K562 (cell line): Measurements from ENCODE around the gene DYSF. TPM values are rescaled to one million over a fixed set of nuclear protein-coding genes. Genes with fewer than 3 reads are reported as not detected.

ENCODE experiments used
- ATAC-seq: fragments of 200-7000 bp; cut with Tn5 transposase; 3 replicates; pipeline ENCODE4 v1.9.1; 2020; ENCODE audit warnings: moderate library complexity
- BruUV-seq: library from RNA; stranded (reverse); fragments of 400-500 nt; replicated peaks from 2 replicates; lab custom pipeline; 2021; lab: Mats Ljungman, UMichigan
- CTCF ChIA-PET: fragments of 300-600 bp; formaldehyde crosslinking; extraction: SDS; loops from one replicate; lab custom pipeline; 2021; ENCODE audit warnings: low intra/inter-chr PET ratio; lab: Yijun Ruan, JAX
- POLR2A ChIA-PET: fragments of 300-600, 350-650 bp; sonication (Branson Sonifier 250); formaldehyde crosslinking; extraction: SDS; loops from one replicate; lab custom pipeline; 2021; ENCODE audit warnings: antibody characterized with exemption, inconsistent platforms; lab: Yijun Ruan, JAX
- DNase-seq, 4 experiments: peaks; one replicate each; pipeline versions ENCODE4 v3.0.0 to v3.0.0-alpha.2; 2011 to 2018; ENCODE audit warnings: low spot score in 3 of 4, mixed read lengths in 3 of 4; ENCODE audit errors: extremely low read depth in 1 of 4
- FAIRE-seq: peaks from 2 replicates; lab custom pipeline; 2011; peaks lifted over from hg19 to GRCh38; lab: Jason Lieb, UNC
- H2AFZ ChIP-seq: 2 replicates; pipeline ENCODE4 v1.6.0; 2011; ENCODE audit warnings: low read depth, low read length, control low read depth, inconsistent platforms
- H3K27ac ChIP-seq: fragments of 200-600 bp; 3 replicates; pipeline ENCODE4 v1.8.0; 2011; ENCODE audit warnings: low read depth, mild to moderate bottlenecking, control low read depth, inconsistent platforms, low read length, moderate library complexity, mixed read lengths; ENCODE audit errors: extremely low read depth
- H3K27me3 ChIP-seq, 2 experiments: fragments of 300-600 bp in 1 of 2; 2 replicates in 1 of 2; 3 replicates in 1 of 2; pipeline versions ENCODE4 v1.6.0 to v1.8.0; 2011; ENCODE audit warnings: inconsistent platforms in 2 of 2, low read length in 2 of 2, mild to moderate bottlenecking in 1 of 2, mixed read lengths in 1 of 2, moderate library complexity in 1 of 2; ENCODE audit not compliant: control insufficient read depth in 2 of 2, insufficient read depth in 2 of 2
- H3K36me3 ChIP-seq: fragments of 300-600 bp; 3 replicates; pipeline ENCODE4 v1.8.0; 2011; ENCODE audit warnings: mild to moderate bottlenecking, low read length, inconsistent platforms; ENCODE audit not compliant: control insufficient read depth, insufficient read depth
- H3K4me1 ChIP-seq, 2 experiments: fragments of 200-600 bp in 1 of 2; replicated peaks in 1 of 2; 2 replicates in 1 of 2; 3 replicates in 1 of 2; pipeline versions ENCODE4 v1.5.1 to v1.8.0; 2011; ENCODE audit warnings: inconsistent platforms in 2 of 2, low read length in 2 of 2, mild to moderate bottlenecking in 1 of 2, mixed read lengths in 1 of 2, moderate library complexity in 1 of 2; ENCODE audit not compliant: control insufficient read depth in 2 of 2, insufficient read depth in 2 of 2
- H3K4me2 ChIP-seq: 2 replicates; pipeline ENCODE4 v1.6.1; 2011; ENCODE audit warnings: low read length, control low read depth, inconsistent platforms, mixed read lengths; ENCODE audit not compliant: insufficient read depth
- H3K4me3 ChIP-seq: fragments of 200-600 bp; sonication (generic), shearing (Covaris generic); 2 replicates; pipeline ENCODE4 v1.5.1; 2016; ENCODE audit warnings: control low read depth, inconsistent platforms
- H3K79me2 ChIP-seq: fragments of 200-600 bp; 3 replicates; pipeline ENCODE4 v1.8.0; 2011; ENCODE audit warnings: low read length, inconsistent platforms; ENCODE audit not compliant: control insufficient read depth, insufficient read depth
- H3K9ac ChIP-seq, 2 experiments: 2 replicates each; pipeline versions ENCODE4 v1.6.0 to v1.6.1; 2011; ENCODE audit warnings: low read depth in 2 of 2, low read length in 2 of 2, control low read depth in 1 of 2, inconsistent platforms in 1 of 2, mild to moderate bottlenecking in 1 of 2, mixed read lengths in 1 of 2; ENCODE audit not compliant: insufficient read depth in 1 of 2
- H3K9me1 ChIP-seq: one replicate; pipeline ENCODE4 v1.6.0; 2011; ENCODE audit warnings: inconsistent platforms, mild to moderate bottlenecking, low read length, moderate library complexity; ENCODE audit not compliant: control insufficient read depth, insufficient read depth
- H3K9me3 ChIP-seq: replicated peaks from 2 replicates; pipeline ENCODE4 v1.5.1; 2011; ENCODE audit warnings: low read depth, low read length, inconsistent platforms; ENCODE audit not compliant: control insufficient read depth, insufficient read depth
- H4K20me1 ChIP-seq: replicated peaks from 2 replicates; pipeline ENCODE4 v1.6.1; 2011; ENCODE audit warnings: low read length, inconsistent platforms, mixed read lengths; ENCODE audit not compliant: control insufficient read depth, insufficient read depth
- ILK ChIP-seq: fragments of 450-650 bp; IDR thresholded peaks from 2 replicates; pipeline ENCODE4 v1.6.1; 2016; ENCODE audit warnings: missing genetic modification characterization, low read depth, mild to moderate bottlenecking, missing compliant biosample characterization, moderate library complexity, borderline replicate concordance
- MITF ChIP-seq: IDR thresholded peaks from 2 replicates; pipeline ENCODE4 v1.6.1; 2014; ENCODE audit warnings: antibody characterized with exemption
- WHSC1 ChIP-seq: IDR thresholded peaks from one replicate; pipeline ENCODE4 v1.6.1; 2012; ENCODE audit warnings: low read length, control low read depth, inconsistent platforms
- ZFP30 ChIP-seq: fragments of 250-450 bp; sonication (Bioruptor Pico); IDR thresholded peaks from 2 replicates; pipeline ENCODE4 v1.8.0; 2022; ENCODE audit warnings: moderate library complexity, mild to moderate bottlenecking, inconsistent platforms, borderline replicate concordance
- WGBS: fragments of 100-300 bp; shearing (Covaris generic); methylation state at CpG from one replicate; pipeline ENCODE4 v1.1.6; 2016; ENCODE audit warnings: low coverage, mixed read lengths; ENCODE audit not compliant: insufficient coverage; ENCODE audit errors: missing lambda C conversion rate; 5-methylcytosine and 5-hydroxymethylcytosine counted together
- in situ Hi-C: fragments of 300-500 bp; cut with MboI; formaldehyde crosslinking; loops from 4 replicates; pipeline ENCODE4 v1.15.0; 2018; ENCODE audit warnings: inconsistent platforms, mixed read lengths
- intact Hi-C: fragments of 100-400 bp; cut with micrococcal nuclease; formaldehyde crosslinking; loops from 2 replicates; pipeline ENCODE4 v1.14.2; 2022
- polyA plus RNA-seq, 8 experiments: library from polyadenylated mRNA; depleted of rRNA in 4 of 8; stranded (reverse) in 5 of 8; unstranded in 3 of 8; fragments of >200 nt; fragmentation: Nextera tagmentation in 2 of 8; fragmentation: Illumina TruSeq in 1 of 8; extraction: Ambion mirVana in 2 of 8; extraction: Trizol in 1 of 8; gene quantifications; 2 replicates each; pipeline versions ENCODE4 v1.2.1 to v1.2.3, GENCODE V29; 2011 to 2014; ENCODE audit warnings: inconsistent platforms in 1 of 8, missing spikeins in 1 of 8
- total RNA-seq, 7 experiments: library from RNA; depleted of rRNA in 6 of 7; stranded (reverse); fragments of >200 nt in 6 of 7; fragmentation: Illumina TruSeq in 2 of 7; extraction: Trizol in 2 of 7; gene quantifications; 2 replicates each; pipeline versions ENCODE4 v1.2.1 to v1.2.3, GENCODE V29; 2011 to 2021; ENCODE audit warnings: low replicate concordance in 1 of 7
- TF ChIP-seq, protein P1 (sequence below), 2 experiments: fragments of 450-650 bp in 1 of 2; sonication (generic) in 1 of 2; formaldehyde crosslinking in 1 of 2; IDR thresholded peaks in 1 of 2; conservative IDR thresholded peaks in 1 of 2; 2 replicates each; pipeline versions ENCODE4 v1.6.1 to v1.8.1; 2016 to 2023; ENCODE audit warnings: mild to moderate bottlenecking in 2 of 2, moderate library complexity in 2 of 2, inconsistent platforms in 1 of 2, missing genetic modification reagents in 1 of 2

The DYSF gene
- total and polyA plus RNA-seq, 9 of the 15 experiments (the other 6 are each of a cell fraction or from before 2014, with no cell fraction given) = 0.01 to 0.80 (median 0.29) TPM

- no peak overlapping the region for H3K4me2 ChIP-seq
- ATAC-seq (no peak), DNase-seq (no peak), FAIRE-seq (no peak)
- no peak for TF ChIP-seq ZFP30 (CRISPR knock-in tag)
- TF ChIP-seq, protein P1, sequence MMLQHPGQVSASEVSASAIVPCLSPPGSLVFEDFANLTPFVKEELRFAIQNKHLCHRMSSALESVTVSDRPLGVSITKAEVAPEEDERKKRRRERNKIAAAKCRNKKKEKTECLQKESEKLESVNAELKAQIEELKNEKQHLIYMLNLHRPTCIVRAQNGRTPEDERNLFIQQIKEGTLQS (IDR thresholded peaks at IDR 0.05) = 0 out of 2 replicates have a peak, but pooled peaks have one; percentile 7
- TF ChIP-seq, protein P1 (CRISPR knock-in tag; conservative IDR thresholded peaks at IDR 0.05) = no peak
- no peak for TF ChIP-seq ILK
- no peak overlapping the region for H3K4me3 ChIP-seq
- WGBS = 11% methylated on average over 5 of the region's 5 CpGs
- no peaks in the 10 kb centered on the region for H3K79me2 ChIP-seq
- no peaks in the 10 kb centered on the region for H3K36me3 ChIP-seq
- no peaks in the 10 kb centered on the region for H3K9me3 ChIP-seq
- H3K9ac ChIP-seq = no peak overlapping the region
- intact Hi-C loops (no loop called here), in situ Hi-C loops (no loop called here)
- no peaks in the 10 kb centered on the region for H3K4me1 ChIP-seq
- ChIA-PET POLR2A (interaction anchor here (1.0 kb wide), 1 partner anchor 191 kb away, joined by 3 read pairs; no protein-coding TSS in a partner anchor), CTCF (no interaction called here)
- BruUV-seq = no TSS peak
- H3K9me1 ChIP-seq = no peaks in the 10 kb centered on the region
- no peak overlapping the region for H3K27ac ChIP-seq
- peaks cover under 1% of the 10 kb centered on the region; the same call in 1 of the 2 replicates for H4K20me1 ChIP-seq
- peaks cover 0 to 15% of the 10 kb centered on the region in 2 experiments; a peak in 1 of 5 replicates for H3K27me3 ChIP-seq
- H2AFZ ChIP-seq = no peak overlapping the region
These were observed 44.9 kb downstream of the DYSF start for GRCh38 chr2:71498261-71498701.

DNA sequence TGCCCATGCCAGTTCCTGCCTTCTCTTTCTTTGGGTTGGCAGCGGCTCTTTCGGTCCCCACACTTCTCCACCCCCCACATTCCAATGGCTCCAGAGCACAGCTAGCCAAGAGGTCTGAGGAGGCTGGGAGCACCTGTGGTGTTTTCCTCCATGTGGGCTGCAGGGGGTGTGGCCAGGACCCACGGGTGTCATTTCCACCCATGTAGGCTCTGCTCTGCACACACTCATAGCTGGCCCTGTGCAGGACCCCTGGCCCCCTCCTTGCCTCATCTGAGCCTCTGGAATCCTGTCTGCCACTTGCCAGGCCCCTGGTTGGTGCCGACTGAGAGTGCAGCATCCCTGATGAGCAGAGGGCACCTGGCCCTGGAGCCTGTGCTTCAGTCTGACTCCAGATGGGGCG lies 46.3 kb downstream of the DYSF start:
- DNase-seq (no peak), FAIRE-seq (no peak), ATAC-seq (no peak)
- Histone ChIP-seq H3K4me3 (no peak overlapping the region), H3K9me3 (no peaks in the 10 kb centered on the region), H3K27me3 (peaks cover 0 to 16% of the 10 kb centered on the region in 2 experiments; a peak in 2 of 5 replicates), H4K20me1 (0 out of 2 replicates have a peak, but pooled peaks cover 3% of the 10 kb centered on the region), H3K79me2 (no peaks in the 10 kb centered on the region), H3K9ac (no peak overlapping the region), H3K27ac (no peak overlapping the region), H3K4me1 (no peaks in the 10 kb centered on the region), H3K4me2 (no peak overlapping the region), H3K9me1 (no peaks in the 10 kb centered on the region), H2AFZ (no peak overlapping the region), H3K36me3 (no peaks in the 10 kb centered on the region)
- BruUV-seq = no TSS peak
- WGBS = 25% methylated on average over 5 of the region's 5 CpGs
- ChIA-PET POLR2A (no interaction called here), CTCF (no interaction called here)
- in situ Hi-C loops (no loop called here), intact Hi-C loops (no loop called here)
- no peak for TF ChIP-seq MITF
- TF ChIP-seq WHSC1 = no peak
